IMR-90 (cell line): ENCODE measurements around the gene LINC01488. TPM values are rescaled to one million over a fixed set of nuclear protein-coding genes. Genes with fewer than 3 reads are reported as not detected.

Experiments used
- polyA plus RNA-seq, 3 experiments: library from polyadenylated mRNA; depleted of rRNA; stranded (reverse); fragments of >200 nt; gene quantifications; 2 replicates each; pipeline ENCODE4 v1.2.3, GENCODE V29; 2012; ENCODE audit warnings: low replicate concordance in 1 of 3
- total RNA-seq: library from RNA; depleted of rRNA; stranded (reverse); fragments of >200 nt; gene quantifications from 2 replicates; pipeline ENCODE4 v1.2.3, GENCODE V29; 2012; rRNA removed

The LINC01488 gene
- total and polyA plus RNA-seq, 2 of the 4 experiments (the other 2 are of a cell fraction) = not detected

Other genes with a start within 250 kb of the LINC01488 start
- 6.1 and 6.8 TPM in 2 replicates for gene MYEOV, start 187.5 kb upstream of the LINC01488 start, total RNA-seq
- 5.8 and 12.5 TPM in 2 replicates for gene MYEOV, start 187.5 kb upstream of the LINC01488 start, polyA plus RNA-seq (2012; rRNA removed)
- gene CCND1, start 159.5 kb downstream of the LINC01488 start, total RNA-seq = 717 and 748 TPM in 2 replicates
- gene CCND1, start 159.5 kb downstream of the LINC01488 start, polyA plus RNA-seq (2012; rRNA removed) = 481 and 872 TPM in 2 replicates
- 8.2 and 16.7 TPM in 2 replicates for gene LTO1, start 193.7 kb downstream of the LINC01488 start, total RNA-seq
- 18.8 and 23.5 TPM in 2 replicates for gene LTO1, start 193.7 kb downstream of the LINC01488 start, polyA plus RNA-seq (2012; rRNA removed)
- gene FGF19, start 222.4 kb downstream of the LINC01488 start, total RNA-seq = not detected in 2 replicates
- not detected in 2 replicates for gene FGF19, start 222.4 kb downstream of the LINC01488 start, polyA plus RNA-seq (2012; rRNA removed)